ENCODE measurements around the gene SMAD7.

The SMAD7 gene

DNA sequence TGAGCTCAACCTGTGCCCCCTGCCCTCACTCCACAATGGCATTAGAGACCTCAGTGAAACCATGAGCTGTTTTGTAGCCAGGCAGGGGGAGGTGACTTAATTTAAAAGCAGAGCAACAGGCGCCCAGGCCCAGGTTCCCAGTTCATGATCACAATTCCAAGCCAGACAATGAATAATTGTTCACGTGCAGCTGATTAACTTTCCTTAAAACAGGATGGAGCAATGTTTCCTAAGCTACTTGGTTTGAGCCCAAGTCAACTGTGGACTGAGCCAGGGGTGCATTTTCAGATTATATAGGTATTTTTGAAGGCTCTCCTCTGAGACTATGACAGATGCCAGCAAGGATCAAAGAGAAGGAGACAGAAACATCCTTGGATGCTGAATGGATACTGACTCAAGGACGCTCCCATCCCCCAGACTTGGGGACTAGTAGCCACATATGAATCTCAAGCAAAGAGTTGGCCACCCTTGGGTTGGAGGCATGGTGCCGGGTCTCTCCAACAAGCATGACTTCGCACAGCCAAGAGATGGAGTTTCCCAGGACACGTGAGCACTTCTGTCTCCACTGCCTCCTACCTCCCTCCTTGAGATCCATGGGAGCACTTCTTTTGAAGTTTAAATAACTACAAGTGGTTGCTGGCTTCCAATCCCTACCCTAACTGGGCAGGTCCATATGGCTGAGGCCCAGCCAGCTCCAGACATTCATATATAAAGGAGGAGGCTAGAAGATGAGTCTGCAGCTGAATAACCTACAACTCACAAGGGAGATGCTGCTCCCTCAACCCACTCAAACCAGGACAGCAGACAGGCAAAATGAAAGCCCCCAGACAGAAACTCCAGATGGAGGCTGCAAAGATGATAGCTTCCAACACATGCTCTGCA is 12.7 kb downstream of the SMAD7 start:
- H3K27ac Mint-ChIP-seq: peak overlapping the region; percentile 2
- peaks cover 36% of the 10 kb centered on the region for H3K36me3 Mint-ChIP-seq (ENCODE audit: low read depth)
- DNase-seq: no peak
- H3K4me3 Mint-ChIP-seq: no peak overlapping the region
- H3K27me3 Mint-ChIP-seq: no peaks in the 10 kb centered on the region
- peaks cover 90% of the 10 kb centered on the region for H3K4me1 Mint-ChIP-seq (ENCODE audit: low read depth)
- no peaks in the 10 kb centered on the region for H3K9me3 Mint-ChIP-seq

DNA sequence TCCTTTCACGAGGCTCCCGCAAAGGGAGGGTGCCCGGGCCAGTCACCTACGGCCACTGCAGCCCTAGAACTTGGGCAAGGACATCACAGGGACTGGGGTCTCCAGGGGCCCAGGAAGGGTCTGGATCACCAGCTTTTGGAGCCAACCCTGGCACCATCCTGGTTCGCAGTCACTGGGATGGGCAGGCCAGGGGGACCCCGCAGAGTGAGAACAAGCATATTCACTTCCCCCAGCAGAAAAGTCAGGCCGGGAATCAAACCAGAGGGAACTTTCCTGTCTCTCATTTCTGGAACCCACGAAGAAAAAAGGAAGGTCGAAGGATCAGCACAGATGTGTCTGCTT is 15.4 kb downstream of the SMAD7 start:
- no peaks in the 10 kb centered on the region for H3K9me3 Mint-ChIP-seq
- H3K27me3 Mint-ChIP-seq: no peaks in the 10 kb centered on the region
- H3K27ac Mint-ChIP-seq: peak overlapping the region; percentile 93
- H3K4me1 Mint-ChIP-seq (ENCODE audit: low read depth): peaks cover 90% of the 10 kb centered on the region
- no peak for DNase-seq
- H3K4me3 Mint-ChIP-seq: no peak overlapping the region
- H3K36me3 Mint-ChIP-seq (ENCODE audit: low read depth): peaks cover 14% of the 10 kb centered on the region

DNA sequence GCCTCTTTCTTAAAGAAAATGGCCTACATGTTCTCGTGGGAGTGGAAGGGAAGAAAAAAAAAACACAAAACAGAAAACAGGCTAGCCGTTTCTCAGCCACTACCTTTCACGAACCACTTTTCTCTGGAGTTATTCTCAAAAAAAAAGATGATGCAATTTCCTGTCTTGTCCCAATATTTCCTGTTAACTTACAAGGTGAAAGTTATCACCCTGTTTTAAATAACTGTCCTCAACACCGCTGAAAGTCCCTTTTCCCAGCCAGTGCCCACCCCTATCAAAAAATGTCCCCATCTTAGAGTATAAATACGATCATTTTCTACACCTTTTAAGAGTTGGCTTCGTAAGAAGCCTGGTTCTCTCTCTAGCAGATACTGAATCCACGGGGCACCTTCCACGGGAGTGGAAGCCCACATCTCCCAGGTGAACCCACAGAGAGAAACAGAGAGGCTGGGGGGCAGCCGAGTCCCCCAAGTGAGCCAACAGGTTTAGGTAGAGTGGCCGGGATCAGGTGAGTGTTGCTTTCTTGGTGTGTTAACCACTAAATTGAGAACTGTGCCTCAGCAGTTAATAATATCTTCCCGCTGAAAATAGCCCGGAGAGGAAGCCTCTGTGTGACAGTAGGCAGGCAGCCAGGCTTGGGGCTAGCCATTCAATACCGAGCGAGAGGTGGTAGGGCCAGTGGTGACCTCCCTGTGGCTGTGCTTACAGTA is 15.9 kb downstream of the SMAD7 start:
- no peak for DNase-seq
- Mint-ChIP-seq H3K27me3 (no peaks in the 10 kb centered on the region), H3K4me3 (peak overlapping the region; percentile 67), H3K27ac (peak overlapping the region; percentile 93), H3K9me3 (no peaks in the 10 kb centered on the region), H3K36me3 (ENCODE audit: low read depth) (peaks cover 14% of the 10 kb centered on the region), H3K4me1 (ENCODE audit: low read depth) (peaks cover 90% of the 10 kb centered on the region)

DNA sequence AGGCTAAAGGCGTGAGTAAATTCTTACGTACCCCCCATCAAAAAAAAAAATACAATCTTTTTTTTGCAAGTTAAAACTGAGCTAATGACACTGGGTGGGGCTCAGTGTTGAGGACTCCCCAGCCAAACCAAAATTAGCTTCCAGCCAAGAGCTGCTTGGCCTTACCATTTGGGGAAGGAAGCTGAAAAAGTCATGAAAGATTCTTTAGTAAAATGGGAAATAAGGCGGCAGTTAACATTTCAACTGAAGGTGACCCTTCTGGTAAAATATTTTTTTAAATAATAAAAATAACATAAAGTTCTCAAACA is 16.4 kb downstream of the SMAD7 start:
- H3K9me3 Mint-ChIP-seq: no peaks in the 10 kb centered on the region
- DNase-seq: no peak
- H3K4me3 Mint-ChIP-seq: peak overlapping the region; percentile 53
- no peaks in the 10 kb centered on the region for H3K27me3 Mint-ChIP-seq
- peaks cover 90% of the 10 kb centered on the region for H3K4me1 Mint-ChIP-seq (ENCODE audit: low read depth)
- H3K27ac Mint-ChIP-seq: peak overlapping the region; percentile 93
- peaks cover 14% of the 10 kb centered on the region for H3K36me3 Mint-ChIP-seq (ENCODE audit: low read depth)

DNA sequence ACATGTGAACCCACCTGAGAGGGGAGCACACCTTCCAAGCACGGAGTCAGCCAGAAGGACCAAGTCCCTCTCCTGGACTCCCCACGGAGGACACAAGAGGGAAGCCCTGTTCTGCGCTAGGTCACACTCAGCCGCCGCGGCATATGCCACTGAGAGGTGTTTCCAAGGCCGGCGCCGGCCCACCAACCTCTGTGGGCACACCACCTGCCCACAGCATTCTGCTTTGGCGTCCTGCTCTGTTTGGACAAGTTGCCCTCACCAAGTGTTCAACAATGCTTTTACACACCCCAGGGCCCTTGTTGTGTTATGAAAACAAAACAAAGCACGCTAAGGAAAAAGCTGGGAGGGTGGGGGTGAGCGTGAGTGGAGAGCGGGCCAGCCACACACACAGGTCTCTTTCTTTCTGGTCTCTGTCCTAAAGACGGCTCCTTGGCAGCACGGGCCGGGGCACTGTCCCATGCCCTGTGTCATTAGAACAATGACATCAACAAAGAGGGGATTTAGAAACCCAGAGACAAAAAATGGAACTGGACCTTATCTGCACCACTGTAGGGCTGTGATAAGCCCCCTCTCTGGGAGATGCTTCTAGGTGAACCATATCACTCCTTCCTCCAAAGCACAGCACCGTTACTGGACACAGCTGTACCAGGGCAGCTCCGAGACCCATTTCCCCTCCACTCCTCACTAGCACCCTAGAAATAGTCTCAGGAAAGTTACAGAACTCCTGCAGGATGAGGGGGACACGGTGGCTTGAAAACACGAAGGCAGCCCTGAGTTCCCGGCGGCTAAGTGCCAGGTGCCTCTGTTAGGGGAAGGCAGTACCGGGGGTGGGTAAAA is 17.0 kb downstream of the SMAD7 start:
- Mint-ChIP-seq H3K27me3 (no peaks in the 10 kb centered on the region), H3K4me1 (ENCODE audit: low read depth) (peaks cover 92% of the 10 kb centered on the region), H3K9me3 (no peaks in the 10 kb centered on the region), H3K4me3 (peak overlapping the region; percentile 53), H3K27ac (peak overlapping the region; percentile 95), H3K36me3 (ENCODE audit: low read depth) (peaks cover 14% of the 10 kb centered on the region)
- DNase-seq: no peak

DNA sequence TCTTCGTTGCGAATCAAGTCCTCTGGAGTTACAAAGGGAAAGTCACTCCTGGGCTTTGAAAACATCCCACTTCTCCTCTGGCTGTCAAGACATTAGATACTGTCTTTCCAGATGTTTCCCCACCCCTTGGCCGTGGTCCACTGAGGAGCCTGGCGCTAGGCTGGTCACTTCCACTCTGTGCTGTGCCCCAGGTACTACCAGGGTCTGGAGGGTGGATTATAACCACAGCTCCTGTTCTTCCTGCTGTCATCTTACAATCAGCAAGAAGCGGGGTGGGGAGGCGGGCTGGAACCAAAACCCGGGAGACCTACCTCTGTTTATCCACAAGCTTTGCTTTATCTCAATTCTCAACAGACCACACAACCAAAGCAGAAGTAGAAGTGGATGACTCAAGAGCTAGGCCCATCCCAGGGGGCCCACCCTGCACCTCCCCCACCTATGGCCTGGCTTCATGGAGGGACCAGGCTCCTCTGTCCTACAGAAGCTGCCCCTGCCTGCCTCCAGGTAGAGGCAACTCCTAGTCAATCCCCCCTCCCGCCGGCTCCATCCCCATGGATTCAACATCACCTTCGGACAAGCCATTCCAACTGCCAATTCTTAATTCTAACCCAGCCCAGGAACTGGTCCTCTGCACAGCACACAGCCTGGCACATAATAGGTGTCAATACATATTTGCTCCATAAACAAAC is 17.8 kb downstream of the SMAD7 start:
- H3K4me1 Mint-ChIP-seq (ENCODE audit: low read depth): peaks cover 92% of the 10 kb centered on the region
- H3K27ac Mint-ChIP-seq: peak overlapping the region; percentile 95
- H3K36me3 Mint-ChIP-seq (ENCODE audit: low read depth): peaks cover 14% of the 10 kb centered on the region
- H3K4me3 Mint-ChIP-seq: peak overlapping the region; percentile 75
- H3K9me3 Mint-ChIP-seq: no peaks in the 10 kb centered on the region
- no peak for DNase-seq
- H3K27me3 Mint-ChIP-seq: no peaks in the 10 kb centered on the region

DNA sequence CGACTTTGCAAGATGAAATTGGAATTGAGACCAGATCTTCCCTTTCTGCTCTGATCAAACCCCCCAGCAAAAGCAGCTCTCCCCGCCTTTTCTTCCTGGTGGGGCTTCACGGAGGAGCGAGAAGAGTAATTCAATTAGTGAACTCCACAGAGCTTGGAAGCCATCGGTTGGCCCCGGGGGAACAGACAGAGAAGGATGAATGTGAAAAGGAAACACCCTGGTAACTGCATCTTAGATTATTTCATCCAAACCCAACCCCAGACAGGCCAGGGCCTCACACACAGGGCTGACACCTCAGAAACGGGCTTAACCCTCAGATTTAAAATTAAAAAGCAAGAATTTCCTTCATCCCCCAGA is 18.3 kb downstream of the SMAD7 start:
- Mint-ChIP-seq H3K9me3 (no peaks in the 10 kb centered on the region), H3K4me1 (ENCODE audit: low read depth) (peaks cover 92% of the 10 kb centered on the region), H3K36me3 (ENCODE audit: low read depth) (peaks cover 14% of the 10 kb centered on the region), H3K4me3 (peak overlapping the region; percentile 75), H3K27me3 (no peaks in the 10 kb centered on the region), H3K27ac (peak overlapping the region; percentile 95)
- DNase-seq: peak; percentile 53

DNA sequence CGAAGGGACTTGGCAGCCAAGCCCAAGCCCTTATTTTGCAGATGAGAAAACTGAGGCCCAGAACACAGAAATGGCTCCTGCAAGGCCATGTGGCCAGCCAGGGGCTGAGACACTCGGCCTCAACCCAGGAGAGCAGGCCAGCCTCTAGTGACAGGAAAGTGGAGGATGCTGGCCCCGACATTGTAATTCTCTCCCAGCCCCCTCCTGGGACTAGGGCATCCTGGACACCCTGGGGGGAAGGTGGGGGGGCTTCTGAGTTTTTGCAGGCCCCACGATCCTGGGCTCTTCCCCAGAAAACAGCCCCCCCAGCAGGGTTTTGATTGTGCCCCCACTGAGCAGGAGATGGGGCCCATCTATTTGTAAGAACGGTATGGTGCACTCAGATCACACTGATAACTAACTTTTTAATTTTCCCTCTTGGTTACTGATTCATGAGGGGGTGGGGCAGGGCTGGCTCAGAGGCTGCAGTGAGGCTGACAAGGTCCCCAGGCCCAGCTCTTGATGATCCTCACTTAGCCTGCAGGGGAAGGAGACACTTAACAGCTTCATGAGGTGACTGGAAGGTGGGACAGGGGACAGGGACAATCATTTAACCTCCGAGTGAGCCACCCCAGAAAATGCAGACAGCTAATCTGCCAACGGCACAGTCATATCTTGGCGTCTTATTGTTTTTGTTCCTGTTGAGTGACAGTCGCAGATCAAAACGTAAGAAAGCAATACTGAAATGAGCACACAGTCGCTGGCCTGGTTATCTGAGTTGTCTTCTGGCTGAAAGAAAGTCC is 18.9 kb downstream of the SMAD7 start:
- H3K27ac Mint-ChIP-seq: peak overlapping the region; percentile 95
- peak overlapping the region; percentile 75 for H3K4me3 Mint-ChIP-seq
- no peaks in the 10 kb centered on the region for H3K9me3 Mint-ChIP-seq
- H3K27me3 Mint-ChIP-seq: no peaks in the 10 kb centered on the region
- peaks cover 95% of the 10 kb centered on the region for H3K4me1 Mint-ChIP-seq (ENCODE audit: low read depth)
- peaks cover 14% of the 10 kb centered on the region for H3K36me3 Mint-ChIP-seq (ENCODE audit: low read depth)
- DNase-seq: peak; percentile 65

DNA sequence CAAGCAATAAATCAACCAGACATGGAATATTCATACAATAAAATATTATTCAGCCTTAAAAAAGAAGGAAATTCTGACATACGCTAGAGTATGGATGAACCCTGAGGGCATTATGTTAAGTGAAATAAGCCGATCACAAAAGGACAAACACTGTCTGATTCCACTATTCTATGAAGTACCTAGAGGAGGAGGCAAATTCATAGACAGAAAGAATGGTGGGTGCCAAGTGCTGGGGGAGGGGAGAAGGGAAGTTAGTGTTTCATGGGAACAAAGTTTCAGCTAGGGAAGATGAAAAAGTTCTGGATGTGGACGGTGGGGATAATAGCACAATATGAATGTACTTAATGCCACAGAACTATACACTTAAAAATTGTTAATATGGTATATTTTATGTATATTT is 19.8 kb downstream of the SMAD7 start:
- no peak for DNase-seq
- Mint-ChIP-seq H3K4me3 (no peak overlapping the region), H3K27me3 (no peaks in the 10 kb centered on the region), H3K9me3 (no peaks in the 10 kb centered on the region), H3K27ac (peak overlapping the region; percentile 59), H3K4me1 (ENCODE audit: low read depth) (peaks cover 96% of the 10 kb centered on the region), H3K36me3 (ENCODE audit: low read depth) (peaks cover 8% of the 10 kb centered on the region)

DNA sequence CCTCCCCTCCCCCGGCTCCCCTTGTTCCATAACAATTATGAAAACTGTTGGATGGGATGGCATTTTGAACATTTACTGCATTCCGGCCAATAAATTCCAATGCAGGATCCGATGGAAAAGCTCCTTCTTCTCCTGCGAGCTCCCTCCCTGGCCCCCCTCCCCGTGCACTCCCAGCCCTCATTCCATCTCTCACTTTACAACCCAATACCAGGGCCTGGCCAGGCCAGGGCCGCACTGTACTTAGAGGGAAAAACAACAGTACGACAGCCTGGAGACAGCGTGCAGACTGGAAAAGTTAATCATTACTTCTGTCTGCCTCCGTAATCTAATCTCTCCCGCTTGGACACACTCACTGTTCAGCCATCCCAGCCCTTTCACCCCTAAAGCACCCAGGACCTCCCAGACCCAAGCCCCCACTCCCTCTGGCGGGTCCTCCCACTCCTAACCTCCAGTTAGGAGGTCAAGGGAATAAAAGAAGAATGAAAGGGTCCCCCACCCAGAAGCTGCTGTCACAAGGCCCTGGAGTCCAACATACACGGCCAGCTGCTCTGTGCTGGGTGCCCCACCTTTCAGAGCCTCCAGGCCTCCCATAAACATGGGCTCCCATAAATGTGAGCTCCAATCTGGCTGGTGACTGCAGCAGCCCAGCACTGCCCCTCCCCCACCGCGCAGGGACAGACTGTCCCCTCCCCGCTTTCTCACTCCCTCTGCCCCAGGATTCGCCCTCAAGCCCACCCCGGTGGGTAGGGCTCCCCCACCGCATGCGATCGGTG is 20.6 kb downstream of the SMAD7 start:
- Mint-ChIP-seq H3K27ac (peak overlapping the region; percentile 63), H3K9me3 (no peaks in the 10 kb centered on the region), H3K36me3 (ENCODE audit: low read depth) (peaks cover 5% of the 10 kb centered on the region), H3K4me1 (ENCODE audit: low read depth) (peaks cover 95% of the 10 kb centered on the region), H3K4me3 (no peak overlapping the region), H3K27me3 (no peaks in the 10 kb centered on the region)
- DNase-seq: no peak

DNA sequence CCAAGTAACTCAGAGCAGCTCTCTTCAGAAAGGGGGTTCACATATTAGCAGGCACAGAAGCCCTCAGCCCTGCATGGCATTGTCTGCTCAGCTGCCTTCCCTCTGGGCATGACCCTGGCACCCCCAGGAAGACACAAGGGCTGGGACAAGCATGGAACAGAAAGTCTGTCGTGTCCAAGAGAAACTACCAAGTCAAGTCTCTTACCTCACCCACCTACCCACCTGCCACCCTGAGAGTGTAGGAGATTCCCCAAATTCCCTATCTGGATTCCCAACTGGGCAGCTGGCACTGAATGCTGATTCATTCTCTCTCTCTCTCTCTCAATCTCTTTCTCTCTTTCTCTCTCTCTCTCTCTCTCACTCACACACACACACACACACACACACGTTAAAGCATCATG is 21.6 kb downstream of the SMAD7 start:
- H3K4me3 Mint-ChIP-seq: peak overlapping the region; percentile 65
- H3K36me3 Mint-ChIP-seq (ENCODE audit: low read depth): no peaks in the 10 kb centered on the region
- no peaks in the 10 kb centered on the region for H3K27me3 Mint-ChIP-seq
- DNase-seq: no peak
- H3K4me1 Mint-ChIP-seq (ENCODE audit: low read depth): peaks cover 96% of the 10 kb centered on the region
- H3K9me3 Mint-ChIP-seq: no peaks in the 10 kb centered on the region
- peak overlapping the region; percentile 93 for H3K27ac Mint-ChIP-seq

DNA sequence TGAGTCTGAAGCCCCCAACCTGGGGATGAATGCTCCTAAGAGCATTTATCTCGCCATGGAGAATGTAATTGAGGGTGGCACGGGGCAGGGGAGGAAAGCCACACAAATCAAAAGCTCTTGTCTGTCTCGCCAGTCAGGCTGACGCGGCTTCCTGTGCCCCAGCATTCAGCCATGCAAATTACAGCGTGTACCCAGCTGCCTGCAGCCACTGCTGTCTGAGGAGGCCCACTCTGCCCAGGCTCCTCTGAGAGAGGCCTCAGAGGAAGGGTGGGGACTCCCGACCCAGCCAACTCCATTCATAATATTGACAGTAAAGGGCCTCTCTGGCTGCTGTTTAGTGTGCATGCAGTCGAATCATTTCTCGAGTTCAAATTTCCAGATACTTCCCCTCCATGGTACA is 22.0 kb downstream of the SMAD7 start:
- Mint-ChIP-seq H3K9me3 (no peaks in the 10 kb centered on the region), H3K27ac (peak overlapping the region; percentile 93), H3K4me1 (ENCODE audit: low read depth) (peaks cover 96% of the 10 kb centered on the region), H3K4me3 (peak overlapping the region; percentile 65), H3K27me3 (no peaks in the 10 kb centered on the region), H3K36me3 (ENCODE audit: low read depth) (no peaks in the 10 kb centered on the region)
- peak; percentile 79 for DNase-seq
